ENCODE measurements around the gene SCAPER. TPM values are rescaled to one million over a fixed set of nuclear protein-coding genes. Genes with fewer than 3 reads are reported as not detected.

SCAPER gene
- total and polyA plus RNA-seq, 2 donors (not counting 1 experiment from before 2014, with no cell fraction given), result 8.3 to 61.6 TPM

DNA sequence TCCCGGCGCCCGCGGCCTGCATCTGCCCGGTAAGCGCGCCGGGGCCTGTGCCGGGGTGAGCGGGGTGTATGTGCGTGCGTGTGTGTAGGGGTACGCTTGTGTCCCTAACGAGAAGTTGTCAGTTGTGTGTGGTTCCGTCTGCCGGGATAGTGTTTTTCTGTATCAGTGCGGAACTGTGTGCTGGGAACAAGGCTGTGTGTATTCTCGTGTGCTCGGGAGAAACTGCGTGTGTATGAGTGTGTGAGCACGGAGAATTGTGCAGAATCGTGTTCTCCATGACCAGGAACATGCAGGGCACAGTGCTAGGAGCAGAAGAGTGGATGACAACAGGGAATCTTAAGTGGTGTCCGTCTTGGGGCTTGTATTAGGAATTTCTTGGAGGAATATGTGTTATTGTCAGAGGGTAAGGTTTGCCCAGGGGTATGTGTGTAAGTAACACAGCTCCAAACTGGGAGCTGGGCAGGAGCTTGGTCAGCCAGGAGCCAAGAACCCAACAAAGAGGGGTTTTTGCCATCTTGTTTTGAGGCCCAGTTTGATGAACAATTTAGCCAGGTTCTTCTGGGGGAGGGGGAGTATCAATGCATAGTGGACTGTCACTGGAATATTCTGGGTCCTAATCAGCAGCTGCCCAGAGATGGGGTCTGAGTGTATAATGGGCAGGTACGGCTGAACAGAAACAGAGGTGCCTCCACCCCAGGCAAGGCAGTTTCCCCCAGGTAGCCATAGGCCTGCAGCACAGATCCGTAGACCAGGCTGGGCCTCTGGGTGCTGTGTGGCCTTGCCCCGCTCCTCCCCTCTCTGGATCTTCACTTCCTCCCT lies 566.4 kb downstream of the SCAPER start:
- Mint-ChIP-seq H3K9me3 (ENCODE audit: insufficient read depth) (no peaks in the 10 kb centered on the region), H3K4me1 (peaks cover 64% of the 10 kb centered on the region), H3K27me3 (peaks cover 74% of the 10 kb centered on the region), H3K4me3 (peak overlapping the region; percentile 90), H3K27ac (peak overlapping the region; percentile 74)
- H3K9ac ChIP-seq (ENCODE audit: low read length), result peak overlapping the region; percentile 0
- intact Hi-C loops (cut with micrococcal nuclease), result no loop called here
- POLR2A ChIA-PET, result no interaction called here
- 11% methylated on average over 24 of the region's 26 CpGs for WGBS (ENCODE audit: insufficient coverage)
- peaks cover under 1 to 95% (median 73%) of the 10 kb centered on the region in 4 experiments for H3K27me3 ChIP-seq (replicated peaks in 1 of 4; ENCODE audit: control extremely low read depth in 1 of 4, control insufficient read depth in 3 of 4, insufficient read depth in 4 of 4, low read length in 3 of 4)
- peak overlapping the region in 1 of 5 experiments; percentile 73 for H3K4me3 ChIP-seq (ENCODE audit: control extremely low read depth in 1 of 5, extremely low read depth in 1 of 5, insufficient read depth in 1 of 5, low read depth in 2 of 5, low read length in 4 of 5)
- H2AFZ ChIP-seq (ENCODE audit: insufficient read depth, low read depth, low read length, poor library complexity, severe bottlenecking), result peak overlapping the region; percentile 49
- H3K9me3 ChIP-seq (ENCODE audit: control extremely low read depth in 1 of 3, control insufficient read depth in 2 of 3, insufficient read depth in 1 of 3, low read length in 2 of 3), result peaks cover 0 to 79% (median 2%) of the 10 kb centered on the region in 3 donors
- H3K27ac ChIP-seq (ENCODE audit: low read length in 2 of 2), result no peak overlapping the region
- DNase-seq (no peak), ATAC-seq (ENCODE audit: low read depth) (no peak)
- CTCF ChIA-PET, result no interaction called here
- peaks cover 83 to 88% of the 10 kb centered on the region in 2 donors for H3K4me1 ChIP-seq (ENCODE audit: control insufficient read depth in 2 of 2, insufficient read depth in 2 of 2, low read length in 2 of 2)
- peaks cover 37% of the 10 kb centered on the region for H4K20me1 ChIP-seq (ENCODE audit: control insufficient read depth, insufficient read depth, low read length, poor library complexity, severe bottlenecking)
- peak overlapping the region; percentile 96 for H3K4me2 ChIP-seq (replicated peaks; ENCODE audit: low read depth, low read length, poor library complexity, severe bottlenecking)
- TF ChIP-seq EZH2 (IDR thresholded peaks at IDR 0.05; ENCODE audit: borderline replicate concordance, insufficient read depth, low read depth, low read length, poor library complexity, severe bottlenecking), result peak; percentile 81
- TF ChIP-seq, protein P1, sequence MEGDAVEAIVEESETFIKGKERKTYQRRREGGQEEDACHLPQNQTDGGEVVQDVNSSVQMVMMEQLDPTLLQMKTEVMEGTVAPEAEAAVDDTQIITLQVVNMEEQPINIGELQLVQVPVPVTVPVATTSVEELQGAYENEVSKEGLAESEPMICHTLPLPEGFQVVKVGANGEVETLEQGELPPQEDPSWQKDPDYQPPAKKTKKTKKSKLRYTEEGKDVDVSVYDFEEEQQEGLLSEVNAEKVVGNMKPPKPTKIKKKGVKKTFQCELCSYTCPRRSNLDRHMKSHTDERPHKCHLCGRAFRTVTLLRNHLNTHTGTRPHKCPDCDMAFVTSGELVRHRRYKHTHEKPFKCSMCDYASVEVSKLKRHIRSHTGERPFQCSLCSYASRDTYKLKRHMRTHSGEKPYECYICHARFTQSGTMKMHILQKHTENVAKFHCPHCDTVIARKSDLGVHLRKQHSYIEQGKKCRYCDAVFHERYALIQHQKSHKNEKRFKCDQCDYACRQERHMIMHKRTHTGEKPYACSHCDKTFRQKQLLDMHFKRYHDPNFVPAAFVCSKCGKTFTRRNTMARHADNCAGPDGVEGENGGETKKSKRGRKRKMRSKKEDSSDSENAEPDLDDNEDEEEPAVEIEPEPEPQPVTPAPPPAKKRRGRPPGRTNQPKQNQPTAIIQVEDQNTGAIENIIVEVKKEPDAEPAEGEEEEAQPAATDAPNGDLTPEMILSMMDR (IDR thresholded peaks at IDR 0.05), result no peak
- H3K79me2 ChIP-seq (ENCODE audit: control insufficient read depth, insufficient read depth, low read length), result no peaks in the 10 kb centered on the region
- no peaks in the 10 kb centered on the region for H3K36me3 ChIP-seq (replicated peaks in 1 of 2; ENCODE audit: control extremely low read depth in 1 of 2, control insufficient read depth in 1 of 2, extremely low read depth in 1 of 2, insufficient read depth in 2 of 2, low read length in 1 of 2)
